Measurements from ENCODE around the gene TBX10. TPM values are rescaled to one million over a fixed set of nuclear protein-coding genes. Genes with fewer than 3 reads are reported as not detected.
"Not testable (repeated sequence)": the region's sequence is repeated elsewhere in the genome, so short reads cannot be mapped to it uniquely, and the experiment has no call there.

TBX10 gene
- total RNA-seq, 2 donors from 2014 or later, result not detected

DNA sequence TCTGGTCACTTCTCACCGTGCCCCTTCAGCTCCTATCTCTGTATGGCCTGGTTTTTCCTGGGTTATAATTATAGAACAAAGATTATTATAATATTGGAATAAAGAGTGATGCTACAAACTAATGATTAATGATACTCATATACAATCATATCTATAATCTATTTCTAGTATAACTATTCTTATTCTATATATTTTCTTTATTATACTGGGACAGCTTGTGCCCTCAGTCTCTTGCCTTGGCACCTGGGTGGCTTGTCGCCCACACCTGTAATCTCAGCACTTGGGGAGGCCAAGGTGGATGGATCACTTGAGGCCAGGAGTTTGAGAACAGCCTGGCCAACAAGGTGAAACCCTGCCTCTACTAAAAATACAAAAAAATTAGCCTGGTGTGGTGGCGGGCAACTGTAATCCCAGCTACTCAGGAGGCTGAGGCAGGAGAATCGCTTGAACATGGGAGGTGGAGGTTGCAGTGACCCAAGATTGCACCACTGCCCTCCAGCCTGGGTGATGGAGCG lies 20.1 kb upstream of the TBX10 start:
- DNase-seq; H3K4me1 Mint-ChIP-seq; H3K9ac ChIP-seq (ENCODE audit: extremely low read depth, low read length, poor library complexity, severe bottlenecking); H3K4me3 ChIP-seq (ENCODE audit: low read length); H3K27ac Mint-ChIP-seq; H3K27ac ChIP-seq (ENCODE audit: low read depth, low read length); H3K36me3 Mint-ChIP-seq (ENCODE audit: low read depth); H3K4me3 Mint-ChIP-seq; H3K36me3 ChIP-seq (ENCODE audit: control insufficient read depth, insufficient read depth, low read length); H3K27me3 ChIP-seq (ENCODE audit: control insufficient read depth, insufficient read depth, low read length, poor library complexity, severe bottlenecking); H3K4me1 ChIP-seq (ENCODE audit: control insufficient read depth, insufficient read depth, low read length); H3K27me3 Mint-ChIP-seq (ENCODE audit: insufficient read depth): not testable (repeated sequence)
- TF ChIP-seq, protein P1, sequence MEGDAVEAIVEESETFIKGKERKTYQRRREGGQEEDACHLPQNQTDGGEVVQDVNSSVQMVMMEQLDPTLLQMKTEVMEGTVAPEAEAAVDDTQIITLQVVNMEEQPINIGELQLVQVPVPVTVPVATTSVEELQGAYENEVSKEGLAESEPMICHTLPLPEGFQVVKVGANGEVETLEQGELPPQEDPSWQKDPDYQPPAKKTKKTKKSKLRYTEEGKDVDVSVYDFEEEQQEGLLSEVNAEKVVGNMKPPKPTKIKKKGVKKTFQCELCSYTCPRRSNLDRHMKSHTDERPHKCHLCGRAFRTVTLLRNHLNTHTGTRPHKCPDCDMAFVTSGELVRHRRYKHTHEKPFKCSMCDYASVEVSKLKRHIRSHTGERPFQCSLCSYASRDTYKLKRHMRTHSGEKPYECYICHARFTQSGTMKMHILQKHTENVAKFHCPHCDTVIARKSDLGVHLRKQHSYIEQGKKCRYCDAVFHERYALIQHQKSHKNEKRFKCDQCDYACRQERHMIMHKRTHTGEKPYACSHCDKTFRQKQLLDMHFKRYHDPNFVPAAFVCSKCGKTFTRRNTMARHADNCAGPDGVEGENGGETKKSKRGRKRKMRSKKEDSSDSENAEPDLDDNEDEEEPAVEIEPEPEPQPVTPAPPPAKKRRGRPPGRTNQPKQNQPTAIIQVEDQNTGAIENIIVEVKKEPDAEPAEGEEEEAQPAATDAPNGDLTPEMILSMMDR (conservative IDR thresholded peaks at IDR 0.05), result peak; percentile 42
- H3K9me3 Mint-ChIP-seq, result peaks cover 39% of the 10 kb centered on the region
- WGBS, 2 experiments (ENCODE audit: insufficient coverage in 1 of 2, insufficient read length in 1 of 2), result 65% methylated on average over 4 of the region's 5 CpGs; no CpG with 5 or more reads in 1 of the 2 experiments
- peaks cover 25% of the 10 kb centered on the region for H3K9me3 ChIP-seq (ENCODE audit: control insufficient read depth, low read length)

DNA sequence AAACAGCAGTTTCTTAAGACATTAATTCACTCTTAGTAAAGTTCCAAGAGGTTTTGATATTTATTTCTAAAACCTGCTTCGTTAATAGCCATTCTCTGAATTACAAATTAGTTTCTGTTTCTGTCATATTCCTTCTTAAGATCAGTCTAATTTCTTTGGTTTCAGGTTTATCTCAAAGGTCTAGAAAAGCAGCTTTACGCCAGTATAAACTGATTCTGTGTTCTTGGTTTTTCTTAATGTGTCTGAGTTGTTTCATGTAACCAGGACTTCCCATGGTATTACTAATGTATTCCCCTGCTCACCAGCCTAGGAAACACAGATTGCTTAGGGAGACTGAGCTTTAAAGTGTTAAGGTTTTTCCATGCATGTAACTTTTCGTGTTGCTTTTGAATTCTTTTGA lies 17.7 kb upstream of the TBX10 start:
- TF ChIP-seq, protein P1 (conservative IDR thresholded peaks at IDR 0.05), result no peak
- H3K36me3 ChIP-seq (ENCODE audit: control insufficient read depth, insufficient read depth, low read length), result no peaks in the 10 kb centered on the region
- Mint-ChIP-seq H3K9me3 (peaks cover 44% of the 10 kb centered on the region), H3K27ac (no peak overlapping the region), H3K36me3 (ENCODE audit: low read depth) (peaks cover 3% of the 10 kb centered on the region), H3K4me3 (no peak overlapping the region), H3K4me1 (no peaks in the 10 kb centered on the region), H3K27me3 (ENCODE audit: insufficient read depth) (no peaks in the 10 kb centered on the region)
- no peaks in the 10 kb centered on the region for H3K27me3 ChIP-seq (ENCODE audit: control insufficient read depth, insufficient read depth, low read length, poor library complexity, severe bottlenecking)
- H3K4me3 ChIP-seq (ENCODE audit: low read length), result no peak overlapping the region
- H3K9me3 ChIP-seq (ENCODE audit: control insufficient read depth, low read length), result peaks cover 25% of the 10 kb centered on the region
- DNase-seq, result no peak
- WGBS, 2 experiments (ENCODE audit: insufficient coverage in 1 of 2, insufficient read length in 1 of 2), result 58 to 63% methylated on average over 3 of the region's 3 CpGs
- no peaks in the 10 kb centered on the region for H3K4me1 ChIP-seq (ENCODE audit: control insufficient read depth, insufficient read depth, low read length)
- H3K27ac ChIP-seq (ENCODE audit: low read depth, low read length), result no peak overlapping the region
- no peak overlapping the region for H3K9ac ChIP-seq (ENCODE audit: extremely low read depth, low read length, poor library complexity, severe bottlenecking)

DNA sequence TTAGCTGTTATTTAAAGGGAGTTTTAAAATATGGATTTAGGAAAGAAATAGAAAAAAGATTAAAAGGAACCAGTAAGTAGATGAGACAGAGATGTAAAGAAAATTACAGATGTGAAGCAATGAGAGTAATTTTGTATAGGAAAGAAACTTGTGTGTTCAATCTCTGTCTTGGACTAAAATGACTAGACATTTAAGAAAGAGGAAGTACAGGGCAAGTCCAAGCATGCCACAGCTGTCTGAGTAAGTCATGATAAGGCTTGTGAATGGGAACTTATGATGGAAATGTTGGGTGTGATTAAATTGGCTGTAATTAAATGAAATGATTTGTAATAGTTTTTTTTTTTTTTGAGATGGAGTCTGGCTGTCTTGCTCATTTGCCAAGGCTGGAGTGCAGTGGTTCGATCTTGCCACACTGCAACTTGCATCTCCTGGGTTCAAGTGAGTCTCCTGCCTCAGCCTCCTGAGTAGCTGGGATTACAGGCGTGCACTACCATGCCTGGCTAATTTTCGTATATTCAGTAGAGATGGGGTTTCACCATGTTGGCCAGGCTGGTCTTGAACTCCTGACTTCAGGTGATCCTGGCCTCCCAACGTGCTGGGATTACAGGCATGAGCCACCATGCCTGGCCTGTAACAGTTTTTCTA lies 16.8 kb upstream of the TBX10 start:
- WGBS, 2 experiments (ENCODE audit: insufficient coverage in 1 of 2, insufficient read length in 1 of 2), result 82 to 96% methylated on average over 2 to 4 of the region's 4 CpGs
- DNase-seq, result peak; percentile 3
- peaks cover 3% of the 10 kb centered on the region for H3K36me3 Mint-ChIP-seq (ENCODE audit: low read depth)
- H3K9me3 Mint-ChIP-seq, result peaks cover 44% of the 10 kb centered on the region
- Histone ChIP-seq H3K4me1 (ENCODE audit: control insufficient read depth, insufficient read depth, low read length) (no peaks in the 10 kb centered on the region), H3K4me3 (ENCODE audit: low read length) (no peak overlapping the region), H3K9ac (ENCODE audit: extremely low read depth, low read length, poor library complexity, severe bottlenecking) (no peak overlapping the region), H3K9me3 (ENCODE audit: control insufficient read depth, low read length) (peaks cover 25% of the 10 kb centered on the region), H3K36me3 (ENCODE audit: control insufficient read depth, insufficient read depth, low read length) (no peaks in the 10 kb centered on the region), H3K27ac (ENCODE audit: low read depth, low read length) (no peak overlapping the region), H3K27me3 (ENCODE audit: control insufficient read depth, insufficient read depth, low read length, poor library complexity, severe bottlenecking) (no peaks in the 10 kb centered on the region)
- TF ChIP-seq, protein P1 (conservative IDR thresholded peaks at IDR 0.05), result no peak
- H3K4me3 Mint-ChIP-seq, result no peak overlapping the region
- H3K27me3 Mint-ChIP-seq (ENCODE audit: insufficient read depth), result no peaks in the 10 kb centered on the region
- H3K4me1 Mint-ChIP-seq, result no peaks in the 10 kb centered on the region
- no peak overlapping the region for H3K27ac Mint-ChIP-seq

All from endodermal cell (in vitro differentiated cells).